ENCODE data around the gene CELF1. TPM values are rescaled to one million over a fixed set of nuclear protein-coding genes. Genes with fewer than 3 reads are reported as not detected.

Gene CELF1
- total and polyA plus RNA-seq, 2 of the 13 experiments (the other 11 are each of a cell fraction or from before 2014, with no cell fraction given): 69.0 to 80.1 TPM

DNA sequence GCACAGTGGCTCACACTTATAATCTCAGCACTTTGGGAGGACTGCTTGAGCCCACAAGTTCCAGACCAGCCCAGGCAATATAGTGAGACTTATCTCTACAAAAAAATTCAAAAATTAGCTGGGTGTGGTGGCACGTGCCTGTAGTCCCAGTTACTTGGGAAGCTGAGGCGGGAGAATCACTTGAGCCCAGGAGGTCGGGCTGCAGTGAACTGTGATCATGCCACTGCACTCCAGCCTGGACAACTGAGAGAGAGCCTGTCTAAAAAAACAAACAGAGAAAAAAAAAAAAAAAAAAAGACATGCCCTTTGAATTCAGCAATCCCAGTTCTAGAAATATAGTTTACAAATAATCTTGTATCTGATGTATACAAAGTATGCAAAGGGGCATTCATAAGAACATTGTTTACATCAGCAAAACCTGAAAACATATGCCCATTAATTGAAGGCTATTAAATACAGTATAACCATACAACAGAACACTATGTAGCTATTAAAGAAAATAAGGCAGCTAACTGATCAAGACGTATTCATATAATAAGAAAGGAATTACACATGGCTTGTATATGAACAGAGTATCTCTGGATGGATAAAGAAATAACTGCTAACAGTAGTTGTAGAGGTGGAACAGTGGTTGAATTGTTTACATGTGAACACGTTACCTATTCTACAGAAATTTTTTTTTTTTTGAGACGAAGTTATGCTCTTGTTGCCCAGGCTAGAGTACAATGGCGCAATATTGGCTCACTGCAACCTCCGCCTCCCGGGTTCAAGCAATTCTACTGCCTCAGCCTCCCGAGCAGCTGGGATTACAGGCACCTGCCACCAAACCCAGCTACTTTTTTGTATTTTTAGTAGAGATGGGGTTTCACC lies 35.7 kb downstream of the CELF1 start (continued):
- TF ChIP-seq ZNF747 (CRISPR knock-in tag; IDR thresholded peaks at IDR 0.05; ENCODE audit: borderline replicate concordance) (no peak), HOXA7 (CRISPR knock-in tag; IDR thresholded peaks at IDR 0.05) (no peak), BCL3 (CRISPR knock-in tag; IDR thresholded peaks at IDR 0.05) (no peak), ZNF230 (CRISPR knock-in tag; IDR thresholded peaks at IDR 0.05) (no peak), POLR2G (IDR thresholded peaks at IDR 0.05; ENCODE audit: low read depth, low read length) (no peak), FOXA1 (IDR thresholded peaks at IDR 0.05) (no peak), FOXA1 (CRISPR knock-in tag; IDR thresholded peaks at IDR 0.05) (0 out of 2 replicates have a peak, but pooled peaks have one; percentile 11), ZBTB44 (CRISPR knock-in tag; IDR thresholded peaks at IDR 0.05) (no peak), IRF1 (CRISPR knock-in tag; IDR thresholded peaks at IDR 0.05; ENCODE audit: low read depth) (no peak), ZNF44 (CRISPR knock-in tag; IDR thresholded peaks at IDR 0.05) (no peak), ZBTB8A (CRISPR knock-in tag; IDR thresholded peaks at IDR 0.05; ENCODE audit: borderline replicate concordance, low read depth) (no peak), KDM3A (CRISPR knock-in tag; IDR thresholded peaks at IDR 0.05; ENCODE audit: low read depth) (no peak), ZNF460 (CRISPR knock-in tag; IDR thresholded peaks at IDR 0.05; ENCODE audit: borderline replicate concordance) (peak; percentile 90), PAWR (CRISPR knock-in tag; IDR thresholded peaks at IDR 0.05; ENCODE audit: borderline replicate concordance) (no peak), PHB2 (IDR thresholded peaks at IDR 0.05; ENCODE audit: partially characterized antibody) (no peak), TMF1 (CRISPR knock-in tag; IDR thresholded peaks at IDR 0.05; ENCODE audit: low read depth) (no peak), GABPB1 (CRISPR knock-in tag; IDR thresholded peaks at IDR 0.05) (no peak), ZNF121 (CRISPR knock-in tag; IDR thresholded peaks at IDR 0.05) (peak; percentile 81)
- TF ChIP-seq, protein P1, sequence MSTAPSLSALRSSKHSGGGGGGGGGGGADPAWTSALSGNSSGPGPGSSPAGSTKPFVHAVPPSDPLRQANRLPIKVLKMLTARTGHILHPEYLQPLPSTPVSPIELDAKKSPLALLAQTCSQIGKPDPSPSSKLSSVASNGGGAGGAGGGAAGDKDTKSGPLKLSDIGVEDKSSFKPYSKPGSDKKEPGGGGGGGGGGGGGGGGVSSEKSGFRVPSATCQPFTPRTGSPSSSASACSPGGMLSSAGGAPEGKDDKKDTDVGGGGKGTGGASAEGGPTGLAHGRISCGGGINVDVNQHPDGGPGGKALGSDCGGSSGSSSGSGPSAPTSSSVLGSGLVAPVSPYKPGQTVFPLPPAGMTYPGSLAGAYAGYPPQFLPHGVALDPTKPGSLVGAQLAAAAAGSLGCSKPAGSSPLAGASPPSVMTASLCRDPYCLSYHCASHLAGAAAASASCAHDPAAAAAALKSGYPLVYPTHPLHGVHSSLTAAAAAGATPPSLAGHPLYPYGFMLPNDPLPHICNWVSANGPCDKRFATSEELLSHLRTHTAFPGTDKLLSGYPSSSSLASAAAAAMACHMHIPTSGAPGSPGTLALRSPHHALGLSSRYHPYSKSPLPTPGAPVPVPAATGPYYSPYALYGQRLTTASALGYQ (CRISPR knock-in tag; IDR thresholded peaks at IDR 0.05): no peak
- TF ChIP-seq, protein P2, sequence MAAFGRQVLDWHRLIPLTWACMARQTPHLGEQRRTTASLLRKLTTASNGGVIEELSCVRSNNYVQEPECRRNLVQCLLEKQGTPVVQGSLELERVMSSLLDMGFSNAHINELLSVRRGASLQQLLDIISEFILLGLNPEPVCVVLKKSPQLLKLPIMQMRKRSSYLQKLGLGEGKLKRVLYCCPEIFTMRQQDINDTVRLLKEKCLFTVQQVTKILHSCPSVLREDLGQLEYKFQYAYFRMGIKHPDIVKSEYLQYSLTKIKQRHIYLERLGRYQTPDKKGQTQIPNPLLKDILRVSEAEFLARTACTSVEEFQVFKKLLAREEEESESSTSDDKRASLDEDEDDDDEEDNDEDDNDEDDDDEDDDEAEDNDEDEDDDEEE (CRISPR knock-in tag; IDR thresholded peaks at IDR 0.05): no peak
- TF ChIP-seq, protein P3, sequence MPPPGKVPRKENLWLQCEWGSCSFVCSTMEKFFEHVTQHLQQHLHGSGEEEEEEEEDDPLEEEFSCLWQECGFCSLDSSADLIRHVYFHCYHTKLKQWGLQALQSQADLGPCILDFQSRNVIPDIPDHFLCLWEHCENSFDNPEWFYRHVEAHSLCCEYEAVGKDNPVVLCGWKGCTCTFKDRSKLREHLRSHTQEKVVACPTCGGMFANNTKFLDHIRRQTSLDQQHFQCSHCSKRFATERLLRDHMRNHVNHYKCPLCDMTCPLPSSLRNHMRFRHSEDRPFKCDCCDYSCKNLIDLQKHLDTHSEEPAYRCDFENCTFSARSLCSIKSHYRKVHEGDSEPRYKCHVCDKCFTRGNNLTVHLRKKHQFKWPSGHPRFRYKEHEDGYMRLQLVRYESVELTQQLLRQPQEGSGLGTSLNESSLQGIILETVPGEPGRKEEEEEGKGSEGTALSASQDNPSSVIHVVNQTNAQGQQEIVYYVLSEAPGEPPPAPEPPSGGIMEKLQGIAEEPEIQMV (CRISPR knock-in tag; IDR thresholded peaks at IDR 0.05; ENCODE audit: low read depth): no peak
